HCT116 (cell line): ENCODE results near the gene COQ10B. TPM values are rescaled to one million over a fixed set of nuclear protein-coding genes. Genes with fewer than 3 reads are reported as not detected.

Experiments used
- ATAC-seq: fragments of 200-7000 bp; cut with Tn5 transposase; 2 replicates; pipeline ENCODE4 v1.9.1; 2020; ENCODE audit warnings: mild to moderate bottlenecking, moderate library complexity
- BruUV-seq: library from RNA; stranded (reverse); fragments of 400-500 nt; replicated peaks from 2 replicates; lab custom pipeline; 2021; lab: Mats Ljungman, UMichigan
- CTCF ChIA-PET: fragments of 300-600 bp; sonication (Branson Sonifier 250); formaldehyde crosslinking; loops from one replicate; lab custom pipeline; 2021; ENCODE audit warnings: antibody characterized with exemption; lab: Charles Lee
- POLR2A ChIA-PET: fragments of 300-600, 350-600 bp; sonication (Branson Sonifier 250); formaldehyde crosslinking; loops from one replicate; lab custom pipeline; 2021; ENCODE audit warnings: antibody characterized with exemption; lab: Charles Lee
- RAD21 ChIA-PET, 2 experiments: fragments of 300-600 bp; sonication (Branson Sonifier 250); formaldehyde crosslinking; loops; one replicate each; lab custom pipeline; 2023; ENCODE audit warnings: low total read pairs in 2 of 2; ENCODE audit not compliant: uncharacterized antibody in 2 of 2, unreplicated experiment in 2 of 2, low non-redundant PET in 1 of 2; lab: Charles Lee
- DNase-seq: peaks from one replicate; pipeline ENCODE4 v3.0.0-alpha.2; 2010; ENCODE audit warnings: low read depth, low spot score
- H2AFZ ChIP-seq: fragments of 200-600 bp; shearing (Covaris generic), sonication (generic); 2 replicates; pipeline ENCODE4 v1.6.1; 2017; ENCODE audit warnings: low read depth, mixed run types, mixed read lengths, antibody characterized with exemption, low read length; ENCODE audit not compliant: poor library complexity, severe bottlenecking
- H3K27ac ChIP-seq: 2 replicates; pipeline ENCODE4 v1.5.1; 2012; ENCODE audit warnings: low read depth, low read length
- H3K27me3 ChIP-seq: fragments of 200-600 bp; sonication (generic); 2 replicates; pipeline ENCODE4 v1.6.1; 2016; ENCODE audit warnings: mixed run types, low read length, mixed read lengths; ENCODE audit not compliant: insufficient read depth
- H3K36me3 ChIP-seq, 2 experiments: fragments of 200-500 bp in 1 of 2; fragments of 200-600 bp in 1 of 2; sonication (Bioruptor generic) in 1 of 2; sonication (generic) in 1 of 2; 2 replicates each; pipeline versions ENCODE4 v1.5.1 to v1.6.1; 2014 to 2016; ENCODE audit warnings: low read length in 2 of 2, inconsistent platforms in 1 of 2, mixed read lengths in 1 of 2, mixed run types in 1 of 2; ENCODE audit not compliant: insufficient read depth in 2 of 2, control insufficient read depth in 1 of 2
- H3K4me1 ChIP-seq, 2 experiments: fragments of 200-600 bp in 1 of 2; sonication (generic) in 1 of 2; 2 replicates each; pipeline versions ENCODE4 v1.5.1 to v1.6.1; 2012 to 2017; ENCODE audit warnings: low read length in 2 of 2, inconsistent platforms in 1 of 2, mild to moderate bottlenecking in 1 of 2, mixed read lengths in 1 of 2, mixed run types in 1 of 2, moderate library complexity in 1 of 2; ENCODE audit not compliant: insufficient read depth in 2 of 2, control insufficient read depth in 1 of 2
- H3K4me2 ChIP-seq: fragments of 200-600 bp; sonication (generic); 2 replicates; pipeline ENCODE4 v1.6.1; 2017; ENCODE audit warnings: mixed run types, low read length, mixed read lengths
- H3K4me3 ChIP-seq, 2 experiments: fragments of 200-600 bp in 1 of 2; sonication (generic) in 1 of 2; replicated peaks in 1 of 2; 2 replicates each; pipeline ENCODE4 v1.5.1; 2011 to 2016; ENCODE audit warnings: low read length in 2 of 2, control low read depth in 1 of 2, low read depth in 1 of 2, mild to moderate bottlenecking in 1 of 2, mixed read lengths in 1 of 2, mixed run types in 1 of 2
- H3K79me2 ChIP-seq: fragments of 200-600 bp; sonication (generic); 2 replicates; pipeline ENCODE4 v1.6.1; 2017; ENCODE audit warnings: mild to moderate bottlenecking, mixed run types, low read length, moderate library complexity, mixed read lengths; ENCODE audit not compliant: insufficient read depth
- H3K9ac ChIP-seq: fragments of 200-600 bp; sonication (generic); 2 replicates; pipeline ENCODE4 v1.6.1; 2016; ENCODE audit warnings: low read length, mixed read lengths
- H3K9me2 ChIP-seq: fragments of 200-600 bp; sonication (generic), shearing (Covaris generic); 2 replicates; pipeline ENCODE4 v1.6.1; 2017; ENCODE audit warnings: mixed run types, mild to moderate bottlenecking, moderate library complexity; ENCODE audit not compliant: insufficient read depth
- H3K9me3 ChIP-seq, 2 experiments: fragments of 200-500 bp in 1 of 2; fragments of 200-600 bp in 1 of 2; sonication (Bioruptor generic) in 1 of 2; sonication (generic) in 1 of 2; 2 replicates each; pipeline ENCODE4 v1.6.1; 2014 to 2017; ENCODE audit warnings: low read length in 2 of 2, mixed read lengths in 2 of 2, inconsistent platforms in 1 of 2, low read depth in 1 of 2, mild to moderate bottlenecking in 1 of 2, mixed run types in 1 of 2, moderate library complexity in 1 of 2; ENCODE audit not compliant: control insufficient read depth in 1 of 2, insufficient read depth in 1 of 2
- H4K20me1 ChIP-seq: fragments of 200-600 bp; sonication (generic), shearing (Covaris generic); 2 replicates; pipeline ENCODE4 v1.6.1; 2017; ENCODE audit warnings: mixed run types, mild to moderate bottlenecking, moderate library complexity; ENCODE audit not compliant: insufficient read depth
- CEBPB ChIP-seq: IDR thresholded peaks from 2 replicates; pipeline ENCODE4 v1.6.1; 2012; ENCODE audit warnings: low read depth
- EGR1 ChIP-seq: IDR thresholded peaks from 2 replicates; pipeline ENCODE4 v1.6.1; 2012; ENCODE audit warnings: low read depth
- ELF1 ChIP-seq: IDR thresholded peaks from 2 replicates; pipeline ENCODE4 v1.6.1; 2012; ENCODE audit warnings: low read depth, borderline replicate concordance
- EZH2phosphoT487 ChIP-seq: fragments of 200-600 bp; IDR thresholded peaks from 2 replicates; pipeline ENCODE4 v1.6.1; 2018; ENCODE audit warnings: antibody characterized with exemption, borderline replicate concordance
- MAX ChIP-seq: IDR thresholded peaks from 2 replicates; pipeline ENCODE4 v1.6.1; 2012
- POLR2A ChIP-seq: IDR thresholded peaks from 2 replicates; pipeline ENCODE4 v1.7.0; 2011; ENCODE audit warnings: borderline replicate concordance; ENCODE audit not compliant: insufficient read depth, insufficient read length; ENCODE audit errors: extremely low read depth
- POLR2AphosphoS5 ChIP-seq: IDR thresholded peaks from 2 replicates; pipeline ENCODE4 v1.6.1; 2011; ENCODE audit warnings: mild to moderate bottlenecking, low read depth, low read length, moderate library complexity
- RAD21 ChIP-seq: IDR thresholded peaks from 2 replicates; pipeline ENCODE4 v1.6.1; 2012; ENCODE audit warnings: low read depth, mild to moderate bottlenecking
- SIN3A ChIP-seq: IDR thresholded peaks from 2 replicates; pipeline ENCODE4 v1.6.1; 2012; ENCODE audit warnings: low read depth
- TCF7L2 ChIP-seq: IDR thresholded peaks from 2 replicates; pipeline ENCODE4 v1.7.0; 2011; ENCODE audit warnings: borderline replicate concordance, inconsistent platforms; ENCODE audit not compliant: insufficient read depth, insufficient read length; ENCODE audit errors: extremely low read depth
- YY1 ChIP-seq: IDR thresholded peaks from 2 replicates; pipeline ENCODE4 v1.6.1; 2011; ENCODE audit warnings: low read length, low read depth, moderate library complexity, mild to moderate bottlenecking; ENCODE audit not compliant: insufficient replicate concordance; ENCODE audit errors: extremely low read depth
- ZFX ChIP-seq: fragments of 450-650 bp; IDR thresholded peaks from 2 replicates; pipeline ENCODE4 v1.6.1; 2017
- ZNF274 ChIP-seq: fragments of 200-500 bp; sonication (Bioruptor generic); IDR thresholded peaks from 2 replicates; pipeline ENCODE4 v1.6.1; 2014; ENCODE audit warnings: mild to moderate bottlenecking, low read depth, low read length, inconsistent platforms
- intact Hi-C: fragments of 100-400 bp; cut with micrococcal nuclease; formaldehyde crosslinking; loops from 2 replicates; pipeline ENCODE4 v1.10.0; 2022
- total RNA-seq: library from RNA; stranded (reverse); gene quantifications from one replicate; pipeline ENCODE4 v1.2.1, GENCODE V29; 2021; ENCODE audit not compliant: unreplicated experiment

The COQ10B gene
- total RNA-seq, 1 experiment from 2014 or later = 20.4 TPM

GRCh38 chr2:197504512-197504911, 51.2 kb downstream of the COQ10B start:
- no peak for TF ChIP-seq RAD21
- TF ChIP-seq SIN3A = no peak
- TF ChIP-seq MAX = no peak
- TF ChIP-seq CEBPB = no peak
- TF ChIP-seq POLR2AphosphoS5 = no peak; the same call in 1 of the 2 replicates
- no peak for TF ChIP-seq ZFX
- no peak for TF ChIP-seq ZNF274
- no peak for TF ChIP-seq ELF1
- no peak for TF ChIP-seq YY1
- no peak for TF ChIP-seq TCF7L2
- TF ChIP-seq EZH2phosphoT487 = no peak
- no peak for TF ChIP-seq POLR2A
- no peak for TF ChIP-seq EGR1
- no peaks in the 10 kb centered on the region for H3K9me2 ChIP-seq
- RAD21 ChIA-PET = no interaction called here
- DNase-seq (no peak), ATAC-seq (no peak)
- no peak overlapping the region for H2AFZ ChIP-seq
- no TSS peak for BruUV-seq
- H3K9ac ChIP-seq = no peak overlapping the region
- no peaks in the 10 kb centered on the region for H3K27me3 ChIP-seq
- H3K4me3 ChIP-seq = no peak overlapping the region
- H3K4me2 ChIP-seq = no peak overlapping the region
- peaks cover 0 to 12% of the 10 kb centered on the region in 2 experiments; a peak in 2 of 4 replicates for H3K4me1 ChIP-seq
- CTCF ChIA-PET = no interaction called here
- POLR2A ChIA-PET = interaction anchor here (1.7 kb wide), 1 partner anchor 11 kb away, joined by 6 read pairs; the partner anchor contains the start of gene MOB4
- no peak overlapping the region for H3K27ac ChIP-seq
- H4K20me1 ChIP-seq = peaks cover 22% of the 10 kb centered on the region; the same call in 1 of the 2 replicates
- peaks cover 48% of the 10 kb centered on the region for H3K79me2 ChIP-seq
- H3K36me3 ChIP-seq = peaks cover 11 to 43% of the 10 kb centered on the region in 2 experiments; a peak in 2 of 4 replicates
- intact Hi-C loops = loop anchor here (10.0 kb wide), 1 partner anchor 200 kb away; the partner anchor contains the start of gene MARS2
- H3K9me3 ChIP-seq = no peaks in the 10 kb centered on the region
